Smooth muscle cell (in vitro differentiated cells): ENCODE results near the gene MOAP1. TPM values are rescaled to one million over a fixed set of nuclear protein-coding genes. Genes with fewer than 3 reads are reported as not detected.

Source experiments
- DNase-seq: peaks from one replicate; lab custom pipeline; 2025; ENCODE audit not compliant: unreplicated experiment; lab: John Stamatoyannopoulos, UW
- H2AFZ ChIP-seq: fragments of 200-600 bp; sonication (generic); 2 replicates; pipeline ENCODE4 v1.6.0; 2016; ENCODE audit warnings: antibody characterized with exemption, low read depth, mild to moderate bottlenecking
- H3F3A ChIP-seq: fragments of 200-600 bp; sonication (generic); 2 replicates; pipeline ENCODE4 v1.6.0; 2017; ENCODE audit warnings: antibody characterized with exemption, low read depth
- H3K27ac ChIP-seq: fragments of 200-600 bp; sonication (generic); 2 replicates; pipeline ENCODE4 v1.5.1; 2016; ENCODE audit warnings: low read depth, mild to moderate bottlenecking
- H3K27me3 ChIP-seq: fragments of 200-600 bp; sonication (generic); 2 replicates; pipeline ENCODE4 v1.6.1; 2016; ENCODE audit warnings: low read depth, mild to moderate bottlenecking
- H3K36me3 ChIP-seq: fragments of 200-600 bp; sonication (generic); 2 replicates; pipeline ENCODE4 v1.5.1; 2016; ENCODE audit warnings: low read depth
- H3K4me1 ChIP-seq: fragments of 200-600 bp; sonication (generic); 2 replicates; pipeline ENCODE4 v1.5.1; 2016; ENCODE audit warnings: low read depth
- H3K4me2 ChIP-seq: fragments of 200-600 bp; sonication (generic); 2 replicates; pipeline ENCODE4 v1.6.0; 2016; ENCODE audit warnings: mild to moderate bottlenecking
- H3K4me3 ChIP-seq: fragments of 200-600 bp; sonication (generic); 2 replicates; pipeline ENCODE4 v1.5.1; 2016; ENCODE audit warnings: mild to moderate bottlenecking
- H3K79me2 ChIP-seq: fragments of 200-600 bp; sonication (generic); 2 replicates; pipeline ENCODE4 v1.6.0; 2016; ENCODE audit warnings: low read depth, mild to moderate bottlenecking
- H3K9ac ChIP-seq: fragments of 200-600 bp; sonication (generic); 2 replicates; pipeline ENCODE4 v1.6.0; 2016; ENCODE audit warnings: low read depth
- H3K9me3 ChIP-seq: fragments of 200-600 bp; sonication (generic); replicated peaks from 2 replicates; pipeline ENCODE4 v1.5.1; 2016; ENCODE audit warnings: low read depth
- H4K20me1 ChIP-seq: fragments of 200-600 bp; sonication (generic); 2 replicates; pipeline ENCODE4 v1.6.0; 2016; ENCODE audit warnings: low read depth
- CTCF ChIP-seq: fragments of 200-600 bp; sonication (generic); IDR thresholded peaks from 2 replicates; pipeline ENCODE4 v1.5.1; 2017; ENCODE audit warnings: borderline replicate concordance, mild to moderate bottlenecking, antibody characterized with exemption; ENCODE audit not compliant: insufficient read depth, poor library complexity, severe bottlenecking
- WGBS: methylation state at CpG from one replicate; pipeline ENCODE4 v1.1.7; 2016; ENCODE audit warnings: low lambda C conversion rate; 5-methylcytosine and 5-hydroxymethylcytosine counted together
- polyA plus RNA-seq: library from polyadenylated mRNA; unstranded; fragments of >200 nt; fragmentation: Nextera tagmentation; extraction: Ambion mirVana; gene quantifications from 2 replicates; pipeline ENCODE4 v1.2.1, GENCODE V29; 2016
- total RNA-seq: library from RNA; depleted of rRNA; stranded (reverse); fragments of >200 nt; gene quantifications from 2 replicates; pipeline ENCODE4 v1.2.3, GENCODE V29; 2014

The MOAP1 gene
- total and polyA plus RNA-seq, 2 experiments from 2014 or later, result 6.9 to 7.7 TPM

GRCh38 chr14:93155667-93156066 lies 29.0 kb downstream of the MOAP1 start:
- H3K4me2 ChIP-seq, result no peak overlapping the region
- no peak for DNase-seq
- H3K27ac ChIP-seq, result no peak overlapping the region
- 97% methylated on average over 2 of the region's 2 CpGs for WGBS
- H3K9ac ChIP-seq, result no peak overlapping the region
- no peak for TF ChIP-seq CTCF
- H3K79me2 ChIP-seq, result no peaks in the 10 kb centered on the region
- no peaks in the 10 kb centered on the region for H3F3A ChIP-seq
- H3K9me3 ChIP-seq, result no peaks in the 10 kb centered on the region
- H3K27me3 ChIP-seq, result no peaks in the 10 kb centered on the region
- H3K4me3 ChIP-seq, result no peak overlapping the region
- peaks cover 4% of the 10 kb centered on the region for H3K4me1 ChIP-seq
- H3K36me3 ChIP-seq, result no peaks in the 10 kb centered on the region
- no peak overlapping the region for H2AFZ ChIP-seq
- no peaks in the 10 kb centered on the region for H4K20me1 ChIP-seq

- Histone ChIP-seq H3K27me3 (no peaks in the 10 kb centered on the region), H3K9me3 (no peaks in the 10 kb centered on the region), H3K79me2 (no peaks in the 10 kb centered on the region), H4K20me1 (no peaks in the 10 kb centered on the region), H3K4me3 (no peak overlapping the region), H3K9ac (no peak overlapping the region), H3K4me1 (peaks cover 7% of the 10 kb centered on the region), H3F3A (no peaks in the 10 kb centered on the region), H3K4me2 (no peak overlapping the region), H3K27ac (no peak overlapping the region), H2AFZ (no peak overlapping the region), H3K36me3 (no peaks in the 10 kb centered on the region)
- DNase-seq, result no peak
- no peak for TF ChIP-seq CTCF
- WGBS, result 92% methylated on average over 7 of the region's 7 CpGs
Measured at GRCh38 chr14:93153121-93153520, 31.6 kb downstream of the MOAP1 start.

- H3K9me3 ChIP-seq, result no peaks in the 10 kb centered on the region
- H3K27me3 ChIP-seq, result no peaks in the 10 kb centered on the region
- no peak overlapping the region for H2AFZ ChIP-seq
- TF ChIP-seq CTCF, result no peak
- no peak overlapping the region for H3K27ac ChIP-seq
- H3K4me3 ChIP-seq, result peak overlapping the region; percentile 30
- peaks cover 7% of the 10 kb centered on the region for H3K4me1 ChIP-seq
- no peaks in the 10 kb centered on the region for H3K36me3 ChIP-seq
- no peak overlapping the region for H3K4me2 ChIP-seq
- H3K79me2 ChIP-seq, result no peaks in the 10 kb centered on the region
- no peaks in the 10 kb centered on the region for H3F3A ChIP-seq
- WGBS, result 77% methylated on average over 16 of the region's 16 CpGs
- H3K9ac ChIP-seq, result no peak overlapping the region
- DNase-seq, result no peak
- no peaks in the 10 kb centered on the region for H4K20me1 ChIP-seq
Measured at GRCh38 chr14:93150227-93151208, 34.2 kb downstream of the MOAP1 start.
